Panc1 (cell line): ENCODE measurements around the gene TPRG1.

Source experiments
- CTCF ChIP-seq: fragments of 450-650 bp; IDR thresholded peaks from 2 replicates; pipeline ENCODE4 v1.5.1; 2017; ENCODE audit warnings: mild to moderate bottlenecking
- POLR2AphosphoS5 ChIP-seq: IDR thresholded peaks from 2 replicates; pipeline ENCODE4 v1.6.1; 2012; ENCODE audit warnings: mild to moderate bottlenecking, low read depth, low read length, moderate library complexity
- REST ChIP-seq, 2 experiments: IDR thresholded peaks; 2 replicates each; pipeline ENCODE4 v1.6.1; 2011 to 2012; ENCODE audit warnings: low read depth in 2 of 2, control low read depth in 1 of 2, low read length in 1 of 2, mild to moderate bottlenecking in 1 of 2, moderate library complexity in 1 of 2; ENCODE audit not compliant: insufficient read depth in 1 of 2
- SIN3A ChIP-seq: IDR thresholded peaks from 2 replicates; pipeline ENCODE4 v1.6.1; 2012; ENCODE audit warnings: low read depth, mild to moderate bottlenecking, low read length, moderate library complexity, borderline replicate concordance; ENCODE audit not compliant: insufficient read depth
- TCF7L2 ChIP-seq: IDR thresholded peaks from 2 replicates; pipeline ENCODE4 v1.6.1; 2011; ENCODE audit warnings: mild to moderate bottlenecking, low read depth, low read length, inconsistent platforms

- TF ChIP-seq CTCF: no peak
- no peak for TF ChIP-seq POLR2AphosphoS5
- no peak for TF ChIP-seq TCF7L2
- no peak for TF ChIP-seq REST (IDR thresholded peaks at IDR 0.05; ENCODE audit: insufficient read depth in 1 of 2, low read depth in 2 of 2, low read length in 1 of 2)
- TF ChIP-seq SIN3A: no peak
These were observed 104.1 kb downstream of the TPRG1 start for GRCh38 chr3:189275852-189276251.
